Activated CD8-positive, alpha-beta memory T cell treated with anti-CD3 and anti-CD28 coated beads, Interleukin-2, amount 10 ng/mL, durations not matched to agents 7 days and 5 days (primary cell): ENCODE measurements around the gene COL18A1. TPM values are rescaled to one million over a fixed set of nuclear protein-coding genes. Genes with fewer than 3 reads are reported as not detected.

Experiments
- ATAC-seq: fragments of 150-1000 bp; cut with Tn5 transposase; one replicate; pipeline ENCODE4 v1.10.0; 2021; ENCODE audit warnings: moderate library complexity
- CTCF ChIA-PET: fragments of 350-600 bp; sonication (Branson Sonifier 250); formaldehyde crosslinking; loops from one replicate; lab custom pipeline; 2021; ENCODE audit warnings: antibody characterized with exemption; lab: Charles Lee
- DNase-seq: peaks from one replicate; pipeline ENCODE4 v3.0.0-alpha.2; 2020
- H3K27ac Mint-ChIP-seq: one replicate; pipeline ENCODE4 v1.8.0; 2021; ENCODE audit warnings: mild to moderate bottlenecking, mixed read lengths
- H3K27me3 Mint-ChIP-seq: one replicate; pipeline ENCODE4 v1.8.0; 2021; ENCODE audit warnings: mixed read lengths
- H3K36me3 Mint-ChIP-seq: one replicate; pipeline ENCODE4 v1.8.0; 2021; ENCODE audit warnings: mild to moderate bottlenecking, mixed read lengths
- H3K4me1 Mint-ChIP-seq: one replicate; pipeline ENCODE4 v1.8.0; 2021; ENCODE audit warnings: mixed read lengths
- H3K4me3 Mint-ChIP-seq: one replicate; pipeline ENCODE4 v1.8.0; 2021; ENCODE audit warnings: mild to moderate bottlenecking, moderate library complexity, mixed read lengths
- H3K9me3 Mint-ChIP-seq: one replicate; pipeline ENCODE4 v1.8.0; 2022; ENCODE audit warnings: low read depth, mixed read lengths
- total RNA-seq, 2 experiments: library from RNA; stranded (reverse); gene quantifications; one replicate each; pipeline ENCODE4 v1.2.3, GENCODE V29; 2021

The COL18A1 gene
- 1 to 10 TPM; 5.2 to 7.3 TPM for total RNA-seq

- CTCF ChIA-PET: no interaction called here
- peaks cover 2% of the 10 kb centered on the region for H3K36me3 Mint-ChIP-seq
- H3K4me3 Mint-ChIP-seq: peak within 1 kb of the TSS; percentile 16
- H3K27ac Mint-ChIP-seq: no peak within 1 kb of the TSS
- no peaks in the 10 kb centered on the region for H3K9me3 Mint-ChIP-seq
- DNase-seq (no peak), ATAC-seq (peak; percentile 37)
- peaks cover 8% of the 10 kb centered on the region for H3K4me1 Mint-ChIP-seq
- H3K27me3 Mint-ChIP-seq: peaks cover 63% of the 10 kb centered on the region
Observed at GRCh38 chr21:45404730-45405270, at the start of gene COL18A1. TSS of gene COL18A1 (plus strand) at chr21:45405165. CDS start at chr21:45405231, 66 bp downstream.

GRCh38 chr21:45355573-45355972 lies 49.4 kb upstream of the COL18A1 start:
- Mint-ChIP-seq H3K27me3 (peaks cover 28% of the 10 kb centered on the region), H3K27ac (no peak overlapping the region), H3K9me3 (no peaks in the 10 kb centered on the region), H3K36me3 (no peaks in the 10 kb centered on the region), H3K4me1 (peaks cover 5% of the 10 kb centered on the region), H3K4me3 (no peak overlapping the region)
- CTCF ChIA-PET: no interaction called here
- ATAC-seq (no peak), DNase-seq (no peak)

- H3K4me3 Mint-ChIP-seq: no peak overlapping the region
Observed at GRCh38 chr21:45356251-45356650, 48.7 kb upstream of the COL18A1 start.

GRCh38 chr21:45356653-45357435 lies 48.1 kb upstream of the COL18A1 start:
- Mint-ChIP-seq H3K27ac (no peak overlapping the region), H3K27me3 (peaks cover 28% of the 10 kb centered on the region), H3K36me3 (no peaks in the 10 kb centered on the region), H3K4me3 (no peak overlapping the region), H3K4me1 (peaks cover 3% of the 10 kb centered on the region), H3K9me3 (no peaks in the 10 kb centered on the region)
- ATAC-seq (no peak), DNase-seq (no peak)
- CTCF ChIA-PET: no interaction called here

More at GRCh38 chr21:45356251-45356650, 48.7 kb upstream of the COL18A1 start:
- Mint-ChIP-seq H3K9me3 (no peaks in the 10 kb centered on the region), H3K4me1 (peaks cover 3% of the 10 kb centered on the region), H3K27me3 (peaks cover 28% of the 10 kb centered on the region), H3K27ac (no peak overlapping the region), H3K36me3 (no peaks in the 10 kb centered on the region)
- ATAC-seq (no peak), DNase-seq (no peak)
- CTCF ChIA-PET: no interaction called here

GRCh38 chr21:45357436-45358260 lies 47.3 kb upstream of the COL18A1 start:
- Mint-ChIP-seq H3K36me3 (no peaks in the 10 kb centered on the region), H3K4me3 (no peak overlapping the region), H3K27ac (no peak overlapping the region), H3K9me3 (no peaks in the 10 kb centered on the region), H3K27me3 (peaks cover 28% of the 10 kb centered on the region), H3K4me1 (peaks cover 3% of the 10 kb centered on the region)
- CTCF ChIA-PET: no interaction called here
- ATAC-seq: no peak
- no peak for DNase-seq

GRCh38 chr21:45358261-45358670 lies 46.7 kb upstream of the COL18A1 start:
- CTCF ChIA-PET: no interaction called here
- Mint-ChIP-seq H3K4me1 (peaks cover 3% of the 10 kb centered on the region), H3K4me3 (no peak overlapping the region), H3K27ac (no peak overlapping the region), H3K9me3 (no peaks in the 10 kb centered on the region), H3K27me3 (peaks cover 28% of the 10 kb centered on the region), H3K36me3 (no peaks in the 10 kb centered on the region)
- no peak for DNase-seq
- ATAC-seq: no peak

GRCh38 chr21:45358711-45359310 lies 46.2 kb upstream of the COL18A1 start:
- CTCF ChIA-PET: interaction anchor here (0.5 kb wide), 1 partner anchor 220 kb away, joined by 3 read pairs; no protein-coding TSS in a partner anchor

GRCh38 chr21:45359451-45360217 lies 45.3 kb upstream of the COL18A1 start:
- CTCF ChIA-PET: interaction anchor here (0.5 kb wide), 1 partner anchor 221 kb away, joined by 3 read pairs; no protein-coding TSS in a partner anchor
- Mint-ChIP-seq H3K9me3 (no peaks in the 10 kb centered on the region), H3K27me3 (peaks cover 26% of the 10 kb centered on the region), H3K36me3 (no peaks in the 10 kb centered on the region), H3K4me1 (peaks cover 10% of the 10 kb centered on the region), H3K4me3 (no peak overlapping the region), H3K27ac (no peak overlapping the region)
- ATAC-seq (no peak), DNase-seq (no peak)

More at GRCh38 chr21:45358711-45359310, 46.2 kb upstream of the COL18A1 start:
- ATAC-seq (no peak), DNase-seq (no peak)
- no peak overlapping the region for H3K27ac Mint-ChIP-seq
- H3K4me1 Mint-ChIP-seq: peaks cover 4% of the 10 kb centered on the region
- H3K36me3 Mint-ChIP-seq: no peaks in the 10 kb centered on the region
- H3K4me3 Mint-ChIP-seq: no peak overlapping the region
- H3K9me3 Mint-ChIP-seq: no peaks in the 10 kb centered on the region
- peaks cover 28% of the 10 kb centered on the region for H3K27me3 Mint-ChIP-seq

- no peaks in the 10 kb centered on the region for H3K9me3 Mint-ChIP-seq
- H3K4me3 Mint-ChIP-seq: no peak overlapping the region
- CTCF ChIA-PET: no interaction called here
- no peaks in the 10 kb centered on the region for H3K36me3 Mint-ChIP-seq
- DNase-seq (no peak), ATAC-seq (no peak)
- H3K27me3 Mint-ChIP-seq: peaks cover 13% of the 10 kb centered on the region
- H3K4me1 Mint-ChIP-seq: peaks cover 7% of the 10 kb centered on the region
- H3K27ac Mint-ChIP-seq: no peak overlapping the region
Observed at GRCh38 chr21:45361033-45361997, 43.6 kb upstream of the COL18A1 start.

- Mint-ChIP-seq H3K4me1 (peaks cover 7% of the 10 kb centered on the region), H3K27ac (no peak overlapping the region), H3K27me3 (peaks cover 9% of the 10 kb centered on the region), H3K36me3 (no peaks in the 10 kb centered on the region), H3K9me3 (no peaks in the 10 kb centered on the region), H3K4me3 (no peak overlapping the region)
- DNase-seq (no peak), ATAC-seq (no peak)
- CTCF ChIA-PET: no interaction called here
Observed at GRCh38 chr21:45362077-45362747, 42.8 kb upstream of the COL18A1 start.

GRCh38 chr21:45362748-45363145 lies 42.2 kb upstream of the COL18A1 start:
- H3K36me3 Mint-ChIP-seq: no peaks in the 10 kb centered on the region
- H3K4me1 Mint-ChIP-seq: peaks cover 7% of the 10 kb centered on the region
- CTCF ChIA-PET: no interaction called here
- H3K9me3 Mint-ChIP-seq: no peaks in the 10 kb centered on the region
- no peak overlapping the region for H3K4me3 Mint-ChIP-seq
- DNase-seq (no peak), ATAC-seq (no peak)
- peaks cover 8% of the 10 kb centered on the region for H3K27me3 Mint-ChIP-seq
- H3K27ac Mint-ChIP-seq: no peak overlapping the region
